GM06990 (cell line): ENCODE data around the gene CREBL2.

ENCODE experiments used
- DNase-seq: peaks from one replicate; pipeline ENCODE4 v3.0.0-alpha.2; 2011; ENCODE audit not compliant: insufficient read length; ENCODE audit errors: extremely low read depth
- H3K27me3 ChIP-seq: replicated peaks from 2 replicates; pipeline ENCODE4 v1.6.0; 2011; ENCODE audit warnings: low read length; ENCODE audit not compliant: control insufficient read depth, insufficient read depth
- H3K36me3 ChIP-seq: 2 replicates; pipeline ENCODE4 v1.5.1; 2011; ENCODE audit warnings: low read length; ENCODE audit not compliant: control insufficient read depth, insufficient read depth
- H3K4me3 ChIP-seq: replicated peaks from 2 replicates; pipeline ENCODE4 v1.5.1; 2011; ENCODE audit warnings: low read depth, mild to moderate bottlenecking, control low read depth, low read length
- CTCF ChIP-seq: IDR thresholded peaks from 2 replicates; pipeline ENCODE4 v1.5.1; 2011; ENCODE audit warnings: low read length, control low read depth, mild to moderate bottlenecking, inconsistent platforms; ENCODE audit not compliant: insufficient read depth, poor library complexity, severe bottlenecking

Gene CREBL2

GRCh38 chr12:12686925-12687324, 75.2 kb downstream of the CREBL2 start:
- no peak for TF ChIP-seq CTCF
- no peak overlapping the region for H3K4me3 ChIP-seq
- H3K36me3 ChIP-seq: no peaks in the 10 kb centered on the region
- no peak for DNase-seq
- no peaks in the 10 kb centered on the region for H3K27me3 ChIP-seq

DNA sequence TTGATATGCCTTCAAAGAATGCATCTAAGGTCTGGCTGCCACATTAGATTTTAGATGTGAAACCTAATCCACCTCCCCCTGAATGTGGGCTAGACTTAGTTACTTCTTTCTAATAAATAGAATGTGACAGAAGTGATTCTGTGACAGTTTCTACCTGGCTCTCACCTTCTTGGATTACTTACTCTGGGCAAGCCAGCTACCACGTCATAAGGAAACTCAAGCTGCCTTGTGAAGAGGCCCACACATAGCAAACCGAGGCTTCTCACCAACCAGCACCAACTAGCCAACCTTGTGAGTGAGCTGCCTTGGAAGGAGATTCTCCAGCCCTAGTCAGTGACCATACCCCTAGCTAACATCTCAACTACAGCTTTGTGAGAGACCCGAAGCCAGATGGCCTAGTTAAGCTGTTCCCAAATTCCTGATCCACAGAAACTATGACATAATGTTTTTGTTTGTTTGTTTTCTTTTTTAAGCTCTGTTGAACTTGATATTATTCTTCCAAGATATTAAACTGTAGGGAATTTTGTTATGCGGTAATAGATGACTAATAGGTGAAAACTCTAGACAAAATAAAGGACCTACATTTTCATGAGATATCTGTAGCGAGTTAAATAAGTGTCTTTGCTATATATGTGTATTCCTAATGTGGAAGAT, 78.1 kb downstream of the CREBL2 start:
- DNase-seq: no peak
- no peak for TF ChIP-seq CTCF
- no peaks in the 10 kb centered on the region for H3K36me3 ChIP-seq
- no peaks in the 10 kb centered on the region for H3K27me3 ChIP-seq
- no peak overlapping the region for H3K4me3 ChIP-seq

- Histone ChIP-seq H3K4me3 (no peak overlapping the region), H3K36me3 (no peaks in the 10 kb centered on the region), H3K27me3 (no peaks in the 10 kb centered on the region)
- TF ChIP-seq CTCF: no peak
- no peak for DNase-seq
Observed at GRCh38 chr12:12691549-12691948, 79.9 kb downstream of the CREBL2 start.

DNA sequence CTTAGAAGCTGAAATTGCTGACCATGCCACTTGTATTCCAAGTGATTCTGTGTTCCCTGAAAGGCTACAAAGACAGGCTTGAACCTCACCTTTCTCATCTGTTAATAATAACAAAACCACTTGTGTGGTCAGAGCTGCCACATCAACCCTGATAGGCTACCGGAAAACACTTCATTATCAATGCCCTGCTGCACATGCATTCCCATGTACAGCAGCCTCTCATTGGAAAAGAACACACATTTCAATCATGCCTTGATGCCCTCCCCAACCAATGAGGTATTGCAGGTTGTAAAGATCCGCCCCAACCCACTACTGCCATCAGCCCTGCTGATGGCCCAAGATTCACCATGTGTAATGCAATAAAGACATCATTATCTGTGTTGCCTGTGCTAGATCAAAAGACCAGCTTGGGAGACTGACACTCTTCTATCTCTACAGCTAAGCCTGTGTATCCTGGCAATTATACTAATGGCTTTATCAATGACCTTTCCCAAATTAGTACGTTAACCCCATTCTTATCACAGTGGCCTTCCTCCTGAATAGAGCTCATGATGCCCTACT, 81.5 kb downstream of the CREBL2 start:
- Histone ChIP-seq H3K36me3 (no peaks in the 10 kb centered on the region), H3K27me3 (no peaks in the 10 kb centered on the region), H3K4me3 (no peak overlapping the region)
- TF ChIP-seq CTCF: no peak
- peak; percentile 51 for DNase-seq
